IMR-90 (cell line): Measurements from ENCODE around the gene FAM193B. TPM values are rescaled to one million over a fixed set of nuclear protein-coding genes. Genes with fewer than 3 reads are reported as not detected.

Experiments used
- ATAC-seq: fragments of 200-7000 bp; cut with Tn5 transposase; 2 replicates; pipeline ENCODE4 v1.9.1; 2020; ENCODE audit warnings: low read depth, mild to moderate bottlenecking, moderate library complexity
- BruUV-seq: library from RNA; stranded (reverse); fragments of 400-500 nt; replicated peaks from 2 replicates; lab custom pipeline; 2021; lab: Mats Ljungman, UMichigan
- CTCF ChIA-PET: fragments of 300-600 bp; formaldehyde crosslinking; extraction: SDS; loops from one replicate; lab custom pipeline; 2021; ENCODE audit warnings: antibody characterized with exemption; lab: Yijun Ruan, JAX
- POLR2A ChIA-PET: fragments of 300-600 bp; sonication (Branson Sonifier 250); formaldehyde crosslinking; loops from one replicate; lab custom pipeline; 2022; ENCODE audit warnings: antibody characterized with exemption; ENCODE audit not compliant: unreplicated experiment; lab: Charles Lee
- DNase-seq: peaks from one replicate; pipeline ENCODE4 v3.0.0; 2013
- H2AFZ ChIP-seq: replicated peaks from 2 replicates; pipeline ENCODE3; 2013; ENCODE audit warnings: low read length, mild to moderate bottlenecking; ENCODE audit not compliant: poor library complexity
- H2AK5ac ChIP-seq: 2 replicates; pipeline ENCODE4 v1.6.1; 2013; ENCODE audit warnings: low read depth, low read length, inconsistent platforms
- H2AK9ac ChIP-seq: replicated peaks from 2 replicates; pipeline ENCODE3; 2013; ENCODE audit warnings: mild to moderate bottlenecking, low read depth, low read length, moderate library complexity; ENCODE audit not compliant: poor library complexity
- H2BK120ac ChIP-seq: 2 replicates; pipeline ENCODE4 v1.6.1; 2013; ENCODE audit warnings: low read depth, low read length, inconsistent platforms
- H2BK15ac ChIP-seq: 3 replicates; pipeline ENCODE4 v1.6.1; 2013; ENCODE audit warnings: low read depth, low read length, inconsistent platforms
- H2BK20ac ChIP-seq: 2 replicates; pipeline ENCODE4 v1.6.1; 2013; ENCODE audit warnings: low read depth, mild to moderate bottlenecking, inconsistent platforms, low read length, moderate library complexity
- H2BK5ac ChIP-seq: 2 replicates; pipeline ENCODE4 v1.6.1; 2013; ENCODE audit warnings: mild to moderate bottlenecking, low read depth, low read length, inconsistent platforms; ENCODE audit not compliant: poor library complexity, severe bottlenecking
- H3K14ac ChIP-seq: replicated peaks from 2 replicates; pipeline ENCODE4 v1.6.1; 2013; ENCODE audit warnings: low read depth, low read length, inconsistent platforms
- H3K18ac ChIP-seq: 2 replicates; pipeline ENCODE4 v1.6.1; 2013; ENCODE audit warnings: low read depth, low read length, control low read depth
- H3K23ac ChIP-seq: 2 replicates; pipeline ENCODE4 v1.6.1; 2013; ENCODE audit warnings: low read depth, low read length, inconsistent platforms
- H3K27ac ChIP-seq: 2 replicates; pipeline ENCODE4 v1.5.1; 2013; ENCODE audit warnings: mild to moderate bottlenecking, control low read depth, low read length; ENCODE audit not compliant: insufficient read depth
- H3K27me3 ChIP-seq: 2 replicates; pipeline ENCODE4 v1.6.1; 2013; ENCODE audit warnings: low read length; ENCODE audit not compliant: control insufficient read depth, insufficient read depth
- H3K36me3 ChIP-seq: 2 replicates; pipeline ENCODE4 v1.6.1; 2013; ENCODE audit warnings: low read length, mixed read lengths; ENCODE audit not compliant: control insufficient read depth, insufficient read depth
- H3K4ac ChIP-seq: 2 replicates; pipeline ENCODE4 v1.6.1; 2013; ENCODE audit warnings: low read depth, low read length, inconsistent platforms
- H3K4me1 ChIP-seq: 2 replicates; pipeline ENCODE4 v1.6.1; 2013; ENCODE audit warnings: low read length, mixed read lengths; ENCODE audit not compliant: control insufficient read depth, insufficient read depth
- H3K4me2 ChIP-seq: 2 replicates; pipeline ENCODE4 v1.6.1; 2013; ENCODE audit warnings: low read depth, mild to moderate bottlenecking, control low read depth, low read length, moderate library complexity
- H3K4me3 ChIP-seq: 2 replicates; pipeline ENCODE4 v1.5.1; 2013; ENCODE audit warnings: low read depth, mild to moderate bottlenecking, control low read depth, low read length, moderate library complexity; ENCODE audit not compliant: insufficient read depth
- H3K56ac ChIP-seq: 2 replicates; pipeline ENCODE4 v1.6.1; 2013; ENCODE audit warnings: low read length, inconsistent platforms; ENCODE audit not compliant: insufficient read depth; ENCODE audit errors: extremely low read depth
- H3K79me1 ChIP-seq, 2 experiments: 2 replicates each; pipeline ENCODE4 v1.6.1; 2013; ENCODE audit warnings: low read length in 2 of 2, inconsistent platforms in 1 of 2, low read depth in 1 of 2
- H3K9ac ChIP-seq: 2 replicates; pipeline ENCODE4 v1.6.1; 2013; ENCODE audit warnings: low read depth, low read length, control low read depth
- H3K9me1 ChIP-seq: 2 replicates; pipeline ENCODE4 v1.6.1; 2013; ENCODE audit warnings: low read length, inconsistent platforms; ENCODE audit not compliant: insufficient read depth
- H3K9me3 ChIP-seq: 2 replicates; pipeline ENCODE4 v1.6.1; 2013; ENCODE audit warnings: low read length; ENCODE audit not compliant: control insufficient read depth, insufficient read depth
- H4K20me1 ChIP-seq: 2 replicates; pipeline ENCODE4 v1.6.1; 2013; ENCODE audit warnings: low read length, inconsistent platforms; ENCODE audit not compliant: insufficient read depth
- H4K5ac ChIP-seq: 2 replicates; pipeline ENCODE4 v1.6.1; 2013; ENCODE audit warnings: mild to moderate bottlenecking, low read depth, low read length, control low read depth
- H4K8ac ChIP-seq, 2 experiments: 2 replicates each; pipeline ENCODE4 v1.6.1; 2013; ENCODE audit warnings: low read depth in 2 of 2, low read length in 2 of 2, control low read depth in 1 of 2, inconsistent platforms in 1 of 2
- H4K91ac ChIP-seq: 2 replicates; pipeline ENCODE4 v1.6.1; 2013; ENCODE audit warnings: low read depth, low read length, inconsistent platforms; ENCODE audit not compliant: insufficient read depth
- BHLHE40 ChIP-seq: fragments of 150-350 bp; IDR thresholded peaks from 2 replicates; pipeline ENCODE4 v1.6.1; 2016; ENCODE audit warnings: mild to moderate bottlenecking, low read depth, low read length
- CHD1 ChIP-seq: IDR thresholded peaks from 2 replicates; pipeline ENCODE4 v1.6.1; 2012; ENCODE audit warnings: low read depth, low read length, improper control_type of control experiment
- WGBS, 2 experiments: methylation state at CpG; one replicate each; pipeline versions ENCODE4 v1.1.5 to v1.1.7; 2013; ENCODE audit warnings: missing lambda C conversion rate in 2 of 2; ENCODE audit not compliant: insufficient read length in 1 of 2; ENCODE audit errors: extremely low coverage in 2 of 2; 5-methylcytosine and 5-hydroxymethylcytosine counted together
- dilution Hi-C: fragments of 300-500 bp; cut with HindIII; formaldehyde crosslinking; loops from one replicate; pipeline ENCODE4 v1.14.3; 2018; ENCODE audit warnings: low sequenced_read_pairs; ENCODE audit not compliant: unreplicated experiment
- in situ Hi-C: fragments of 300-500 bp; cut with MboI; formaldehyde crosslinking; loops from 3 replicates; pipeline ENCODE4 v1.14.3; 2019; ENCODE audit warnings: low sequenced_read_pairs, inconsistent platforms, mixed read lengths
- intact Hi-C: fragments of 100-400 bp; cut with micrococcal nuclease; formaldehyde crosslinking; loops from 2 replicates; pipeline ENCODE4 v1.10.0; 2022
- polyA plus RNA-seq, 3 experiments: library from polyadenylated mRNA; depleted of rRNA; stranded (reverse); fragments of >200 nt; gene quantifications; 2 replicates each; pipeline ENCODE4 v1.2.3, GENCODE V29; 2012; ENCODE audit warnings: low replicate concordance in 1 of 3
- total RNA-seq: library from RNA; depleted of rRNA; stranded (reverse); fragments of >200 nt; gene quantifications from 2 replicates; pipeline ENCODE4 v1.2.3, GENCODE V29; 2012

FAM193B gene
- total and polyA plus RNA-seq, 2 of the 4 experiments (the other 2 are of a cell fraction), result 9.5 to 52.2 TPM

- Histone ChIP-seq H2BK120ac (no peak overlapping the region), H3K36me3 (peaks cover 91% of the 10 kb centered on the region), H3K4ac (no peak overlapping the region), H2AFZ (no peak overlapping the region), H2AK5ac (no peak overlapping the region), H2AK9ac (peak overlapping the region; percentile 23), H2BK15ac (no peak overlapping the region), H3K18ac (no peak overlapping the region), H4K20me1 (peaks cover 96% of the 10 kb centered on the region), H3K4me3 (no peak overlapping the region), H4K91ac (no peak overlapping the region), H4K5ac (no peak overlapping the region), H3K79me1 (peaks cover 52 to 86% of the 10 kb centered on the region in 2 experiments), H3K9me1 (peaks cover 16% of the 10 kb centered on the region), H3K27me3 (no peaks in the 10 kb centered on the region), H3K4me2 (no peak overlapping the region), H3K14ac (no peak overlapping the region), H4K8ac (no peak overlapping the region), H2BK20ac (no peak overlapping the region), H2BK5ac (no peak overlapping the region), H3K4me1 (peaks cover 12% of the 10 kb centered on the region; the same call in 1 of the 2 replicates), H3K23ac (no peak overlapping the region), H3K27ac (no peak overlapping the region), H3K9me3 (no peaks in the 10 kb centered on the region), H3K9ac (no peak overlapping the region), H3K56ac (no peak overlapping the region)
- intact Hi-C loops (no loop called here), dilution Hi-C loops (no loop called here), in situ Hi-C loops (no loop called here)
- ATAC-seq (no peak), DNase-seq (no peak)
- ChIA-PET POLR2A (no interaction called here), CTCF (interaction anchor here (0.7 kb wide), 1 partner anchor 31 kb away, joined by 4 read pairs; no protein-coding TSS in a partner anchor)
- TF ChIP-seq BHLHE40 (no peak), CHD1 (no peak)
- BruUV-seq, result no TSS peak
- 98% methylated on average over 4 of the region's 15 CpGs; no CpG with 5 or more reads in 1 of the 2 experiments for WGBS, 2 experiments
Measured at GRCh38 chr5:177487975-177488374, 66.4 kb downstream of the FAM193B start.
